CD8-positive, alpha-beta memory T cell (primary cell): ENCODE results near the gene KIAA0586. TPM values are rescaled to one million over a fixed set of nuclear protein-coding genes. Genes with fewer than 3 reads are reported as not detected.

Source experiments
- polyA plus RNA-seq: library from polyadenylated mRNA; unstranded; fragments of 300-500 nt; fragmentation: Illumina TruSeq; gene quantifications from one replicate; pipeline ENCODE4 v1.2.3, GENCODE V29; 2021
- total RNA-seq, 2 experiments: library from RNA; stranded (reverse); gene quantifications; one replicate each; pipeline ENCODE4 v1.2.3, GENCODE V29; 2021

KIAA0586 gene
- total and polyA plus RNA-seq, 3 experiments from 2014 or later = 19.3 to 20.3 (median 19.3) TPM

Other genes with a start within 250 kb of the KIAA0586 start
- gene ACTR10, start 227.6 kb upstream of the KIAA0586 start, total RNA-seq = 10 to 100 TPM; 38.7 to 41.5 TPM
- 81.9 TPM for gene ACTR10, start 227.6 kb upstream of the KIAA0586 start, polyA plus RNA-seq
- gene PSMA3, start 182.9 kb upstream of the KIAA0586 start, total RNA-seq = 100 to 1,000 TPM; 334 to 343 TPM
- 150 TPM for gene PSMA3, start 182.9 kb upstream of the KIAA0586 start, polyA plus RNA-seq
- 10 to 100 TPM; 19.6 to 20.4 TPM for gene ARID4A, start 129.2 kb upstream of the KIAA0586 start, total RNA-seq
- gene ARID4A, start 129.2 kb upstream of the KIAA0586 start, polyA plus RNA-seq = 38.3 TPM
- gene TOMM20L, start 31.8 kb upstream of the KIAA0586 start, total RNA-seq = under 1 TPM in 1 of 2 experiments, not detected in 1; 0.37 TPM
- gene TOMM20L, start 31.8 kb upstream of the KIAA0586 start, polyA plus RNA-seq = not detected
- 10 to 100 TPM; 84.3 to 96.7 TPM for gene TIMM9, start 188 bp upstream of the KIAA0586 start, total RNA-seq
- gene TIMM9, start 188 bp upstream of the KIAA0586 start, polyA plus RNA-seq = 75.4 TPM
- under 1 TPM; 0.15 to 0.42 TPM for gene DACT1, start 210.2 kb downstream of the KIAA0586 start, total RNA-seq
- 0.12 TPM for gene DACT1, start 210.2 kb downstream of the KIAA0586 start, polyA plus RNA-seq